ENCODE data around the gene UQCC5.

The UQCC5 gene

DNA sequence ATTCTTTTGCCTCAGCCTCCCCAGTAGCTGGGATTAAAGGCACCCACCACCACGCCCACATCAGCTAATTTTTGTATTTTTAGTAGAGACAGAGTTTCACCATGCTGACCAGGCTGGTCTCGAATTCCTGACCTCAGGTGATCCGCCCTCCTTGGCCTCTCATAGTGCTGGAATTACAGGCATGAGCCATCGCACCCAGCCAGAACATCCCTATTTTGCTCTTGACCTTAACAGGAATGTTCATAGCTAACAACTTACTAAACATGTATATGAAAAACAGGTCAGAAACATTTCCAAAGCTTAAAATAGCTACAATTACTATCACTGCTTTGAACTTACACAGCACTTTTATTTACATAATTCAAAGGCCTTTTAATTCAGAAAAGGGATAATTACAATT lies 33.7 kb downstream of the UQCC5 start:
- DNase-seq (ENCODE audit: insufficient read length) (no peak), FAIRE-seq (no peak)
- TF ChIP-seq TAF1 (IDR thresholded peaks at IDR 0.05; ENCODE audit: borderline replicate concordance, low read depth, low read length) (no peak), POLR2AphosphoS5 (IDR thresholded peaks at IDR 0.05; ENCODE audit: low read depth, low read length) (no peak), POLR2A (IDR thresholded peaks at IDR 0.05; ENCODE audit: low read depth, low read length) (no peak)

DNA sequence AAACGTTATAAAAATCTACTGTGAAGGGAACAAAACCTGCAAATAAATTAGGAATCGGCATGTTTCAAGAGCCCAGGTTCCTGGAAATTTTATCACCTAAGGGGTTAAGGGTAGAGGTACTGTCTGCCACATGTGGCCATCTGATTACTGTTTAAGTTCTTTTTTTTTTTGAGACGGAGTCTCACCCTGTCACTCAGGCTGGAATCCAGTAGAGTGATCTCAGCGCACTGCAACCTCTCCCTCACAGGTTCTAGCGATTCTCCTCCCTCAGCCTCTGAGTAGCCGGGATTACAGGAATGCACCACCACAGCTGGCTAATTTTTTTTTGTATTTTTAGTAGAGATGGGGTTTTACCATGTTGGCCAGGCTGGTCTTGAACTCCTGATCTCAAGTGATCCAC lies 35.8 kb downstream of the UQCC5 start:
- DNase-seq (ENCODE audit: insufficient read length) = no peak
- TF ChIP-seq POLR2AphosphoS5 (IDR thresholded peaks at IDR 0.05; ENCODE audit: low read depth, low read length) = no peak
- no peak for TF ChIP-seq POLR2A (IDR thresholded peaks at IDR 0.05; ENCODE audit: low read depth, low read length)
- TF ChIP-seq TAF1 (IDR thresholded peaks at IDR 0.05; ENCODE audit: borderline replicate concordance, low read depth, low read length) = no peak
- no peak for FAIRE-seq

- FAIRE-seq = no peak
- DNase-seq (ENCODE audit: insufficient read length) = no peak
- TF ChIP-seq POLR2A (IDR thresholded peaks at IDR 0.05; ENCODE audit: low read depth, low read length) = no peak
- TF ChIP-seq POLR2AphosphoS5 (IDR thresholded peaks at IDR 0.05; ENCODE audit: low read depth, low read length) = no peak
- TF ChIP-seq TAF1 (IDR thresholded peaks at IDR 0.05; ENCODE audit: borderline replicate concordance, low read depth, low read length) = no peak
Observed at GRCh38 chr3:52574056-52574965, 37.9 kb downstream of the UQCC5 start.
